GM12872 (cell line): Measurements from ENCODE around the gene EGFLAM.

ENCODE experiments used
- TF ChIP-seq, protein P1 (sequence below): IDR thresholded peaks from 3 replicates; pipeline ENCODE4 v1.5.1; 2011; ENCODE audit warnings: low read depth, mild to moderate bottlenecking, low read length, moderate library complexity; ENCODE audit not compliant: insufficient read depth

EGFLAM gene

DNA sequence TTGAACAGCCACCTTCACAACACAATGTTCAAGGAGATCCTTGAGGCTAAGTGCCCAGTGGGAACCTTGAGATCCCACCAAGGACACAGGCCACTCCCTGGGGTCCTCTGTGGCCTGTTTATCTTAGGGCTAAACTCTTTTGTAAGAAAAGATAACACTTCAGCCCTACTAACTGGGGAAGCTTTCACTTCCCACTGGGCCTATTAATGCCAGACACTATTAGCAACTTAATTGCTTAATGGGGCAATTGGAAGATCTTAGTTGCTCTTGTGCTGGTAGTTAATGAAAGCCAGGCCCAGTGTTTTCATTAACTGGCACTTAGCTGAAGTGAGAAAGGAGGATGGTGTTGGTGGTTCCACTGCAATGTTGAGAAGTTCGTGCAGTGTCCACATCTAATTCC lies 117.1 kb downstream of the EGFLAM start:
- TF ChIP-seq, protein P1, sequence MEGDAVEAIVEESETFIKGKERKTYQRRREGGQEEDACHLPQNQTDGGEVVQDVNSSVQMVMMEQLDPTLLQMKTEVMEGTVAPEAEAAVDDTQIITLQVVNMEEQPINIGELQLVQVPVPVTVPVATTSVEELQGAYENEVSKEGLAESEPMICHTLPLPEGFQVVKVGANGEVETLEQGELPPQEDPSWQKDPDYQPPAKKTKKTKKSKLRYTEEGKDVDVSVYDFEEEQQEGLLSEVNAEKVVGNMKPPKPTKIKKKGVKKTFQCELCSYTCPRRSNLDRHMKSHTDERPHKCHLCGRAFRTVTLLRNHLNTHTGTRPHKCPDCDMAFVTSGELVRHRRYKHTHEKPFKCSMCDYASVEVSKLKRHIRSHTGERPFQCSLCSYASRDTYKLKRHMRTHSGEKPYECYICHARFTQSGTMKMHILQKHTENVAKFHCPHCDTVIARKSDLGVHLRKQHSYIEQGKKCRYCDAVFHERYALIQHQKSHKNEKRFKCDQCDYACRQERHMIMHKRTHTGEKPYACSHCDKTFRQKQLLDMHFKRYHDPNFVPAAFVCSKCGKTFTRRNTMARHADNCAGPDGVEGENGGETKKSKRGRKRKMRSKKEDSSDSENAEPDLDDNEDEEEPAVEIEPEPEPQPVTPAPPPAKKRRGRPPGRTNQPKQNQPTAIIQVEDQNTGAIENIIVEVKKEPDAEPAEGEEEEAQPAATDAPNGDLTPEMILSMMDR = no peak

DNA sequence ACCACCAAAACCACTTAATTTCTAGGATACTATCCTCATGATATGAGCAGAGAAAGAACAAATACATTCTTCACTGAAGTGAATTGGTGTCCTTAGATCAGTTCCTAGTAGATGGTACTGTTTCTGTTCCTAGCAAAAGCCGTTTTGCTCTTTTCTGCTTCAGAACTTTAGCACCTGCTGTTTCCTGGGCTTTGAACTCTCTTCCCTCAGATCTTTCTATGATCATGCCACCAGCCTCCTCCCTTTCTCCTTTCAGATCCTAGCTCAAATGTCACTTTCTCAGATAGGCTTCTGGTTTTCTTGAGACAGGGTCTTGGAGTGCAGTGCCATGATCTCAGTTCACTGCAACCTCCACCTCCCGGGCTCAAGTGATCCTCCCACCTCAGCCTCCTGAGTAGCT lies 118.0 kb downstream of the EGFLAM start:
- TF ChIP-seq, protein P1 = no peak

DNA sequence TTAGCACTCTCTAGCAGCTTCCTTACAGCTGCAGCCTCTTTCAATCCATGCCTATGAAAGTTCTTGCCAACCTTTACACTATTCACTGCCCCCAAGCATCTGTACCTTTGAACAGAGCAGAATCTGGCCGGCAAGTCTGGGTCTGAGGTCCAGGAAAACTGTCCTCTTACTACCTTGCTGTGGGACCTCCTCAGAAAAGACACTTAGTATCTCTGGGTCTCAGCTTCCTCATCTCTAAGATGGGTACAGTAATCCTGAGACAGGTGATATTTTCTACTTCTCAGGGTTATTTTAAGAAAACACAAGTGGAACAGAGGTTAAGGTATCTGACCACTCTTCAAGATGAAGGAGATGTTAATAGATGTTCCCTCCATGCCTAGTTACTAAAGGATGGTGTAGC lies 120.2 kb downstream of the EGFLAM start:
- TF ChIP-seq, protein P1 = no peak

DNA sequence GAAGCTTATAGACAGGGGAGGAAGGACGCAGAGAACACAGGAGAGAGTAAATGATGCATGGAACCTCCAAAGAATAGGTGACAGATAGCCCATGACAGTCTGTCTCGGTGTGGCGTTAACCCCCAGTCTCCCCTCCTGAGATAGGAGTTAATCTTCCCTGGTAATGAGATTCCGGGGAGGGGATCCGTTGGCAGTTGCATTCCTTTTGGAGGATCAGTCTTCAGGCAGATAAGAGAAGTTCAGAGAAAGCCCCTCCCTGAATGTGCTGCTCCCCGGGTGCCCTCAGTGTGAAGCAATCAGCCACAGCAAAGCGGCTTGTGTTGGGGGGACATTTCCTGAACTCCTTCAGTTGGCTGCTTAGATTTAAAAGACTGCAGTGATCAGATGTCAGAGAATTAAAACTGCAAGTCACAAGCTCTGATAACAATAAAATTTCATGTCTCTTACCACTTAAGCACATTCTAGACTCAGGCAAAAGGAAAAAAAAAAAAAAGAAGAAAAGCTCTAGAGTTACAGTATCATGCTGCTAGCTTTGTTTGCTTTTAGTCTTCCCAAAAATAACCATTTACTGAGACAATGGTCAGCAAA lies 121.1 kb downstream of the EGFLAM start:
- TF ChIP-seq, protein P1 = no peak

DNA sequence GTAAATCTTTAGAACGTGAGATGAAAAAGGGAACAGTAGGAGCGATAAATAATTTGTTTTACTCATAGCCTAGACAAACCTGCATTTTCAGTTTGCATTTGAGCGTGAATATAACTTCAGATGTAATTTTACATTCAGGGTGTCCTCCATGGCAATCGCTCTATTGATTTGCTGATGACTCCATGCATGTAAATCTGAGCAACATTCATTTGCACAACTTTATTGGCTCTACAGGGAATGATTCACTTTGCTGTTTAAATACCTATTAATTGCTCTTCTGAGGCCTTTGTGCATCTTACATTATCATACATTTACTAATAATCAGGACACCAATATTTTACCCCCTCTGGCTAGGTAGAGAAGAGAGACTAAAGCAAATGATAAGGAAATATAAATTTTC lies 122.2 kb downstream of the EGFLAM start:
- TF ChIP-seq, protein P1 = no peak

DNA sequence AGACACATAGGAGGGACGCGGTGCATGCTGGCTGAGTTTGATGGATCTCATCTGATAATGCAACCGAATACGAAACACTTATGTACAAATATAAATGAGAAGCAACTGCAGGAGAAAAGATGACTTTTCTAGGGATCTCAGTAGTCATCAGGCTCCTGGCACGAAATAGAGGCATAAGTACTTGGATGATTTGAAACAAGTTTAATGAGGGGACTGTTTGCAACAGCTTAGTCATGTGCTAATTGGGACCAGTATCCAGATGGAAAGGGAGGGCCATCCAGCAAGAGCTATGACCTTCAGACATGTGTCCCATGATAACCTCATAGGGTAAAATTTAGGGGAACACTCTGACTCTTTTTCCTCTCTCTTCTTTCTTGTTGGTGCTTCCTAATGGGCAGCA lies 123.0 kb downstream of the EGFLAM start:
- TF ChIP-seq, protein P1 = no peak

DNA sequence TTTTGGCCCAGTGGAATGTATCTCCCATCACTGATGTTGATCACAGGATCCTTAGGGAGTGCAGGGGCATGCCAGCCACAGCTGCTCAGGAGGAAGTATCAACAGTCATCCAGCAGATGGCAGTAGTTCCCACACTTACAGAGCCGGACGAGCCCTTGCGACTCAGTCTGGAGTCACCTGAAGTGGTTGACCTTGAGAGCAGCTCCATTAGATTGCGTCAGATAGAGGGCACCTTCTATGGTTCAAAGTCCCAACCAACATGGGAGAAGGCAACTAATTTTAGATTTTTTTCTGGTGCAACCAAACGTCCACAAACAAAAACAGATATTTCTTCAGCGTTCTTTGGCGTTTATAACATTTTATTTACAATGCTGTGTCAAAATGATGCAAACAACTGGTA lies 124.5 kb downstream of the EGFLAM start:
- TF ChIP-seq, protein P1 = peak; percentile 85
